Measurements from ENCODE around the gene CCR3. TPM values are rescaled to one million over a fixed set of nuclear protein-coding genes. Genes with fewer than 3 reads are reported as not detected.

Gene CCR3
- total RNA-seq, 1 donor from 2014 or later, result not detected

DNA sequence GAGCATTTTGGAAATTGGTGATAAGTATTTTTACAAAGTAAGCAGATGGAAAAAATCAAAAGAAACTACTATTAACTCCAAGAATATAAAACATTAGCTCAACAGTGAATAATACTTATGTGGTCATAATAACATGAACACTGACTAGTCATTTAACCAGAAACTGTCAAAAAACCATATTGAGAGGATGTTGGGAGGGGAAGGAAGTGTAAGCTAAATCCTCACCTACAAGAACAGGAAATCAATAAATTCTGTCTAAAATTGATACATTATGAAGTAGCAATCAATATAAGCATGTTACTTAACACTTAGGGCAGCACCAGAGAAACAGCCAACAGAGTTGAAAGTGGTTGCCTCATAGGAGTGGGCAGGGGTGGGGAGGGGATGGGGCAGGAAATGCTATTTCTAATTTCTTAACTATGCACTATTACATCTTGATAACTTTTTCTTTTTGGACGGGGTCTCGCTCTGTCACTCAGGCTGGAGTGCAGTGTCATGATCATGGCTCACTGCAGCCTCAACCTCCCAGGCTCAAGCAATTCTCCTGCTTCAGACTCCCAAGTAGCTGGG, 41.7 kb downstream of the CCR3 start:
- no peak for TF ChIP-seq CTCF (IDR thresholded peaks at IDR 0.05; ENCODE audit: unreplicated experiment)
- H3K4me1 Mint-ChIP-seq (ENCODE audit: unreplicated experiment), result no peaks in the 10 kb centered on the region
- H3K27ac Mint-ChIP-seq (ENCODE audit: unreplicated experiment), result no peak overlapping the region
- H3K4me3 Mint-ChIP-seq (ENCODE audit: unreplicated experiment), result no peak overlapping the region
- no peaks in the 10 kb centered on the region for H3K36me3 Mint-ChIP-seq (ENCODE audit: low read depth, unreplicated experiment)
- no peak for DNase-seq (ENCODE audit: low spot score)
- peaks cover 5% of the 10 kb centered on the region for H3K9me3 Mint-ChIP-seq (ENCODE audit: unreplicated experiment)
- H3K27me3 Mint-ChIP-seq (ENCODE audit: unreplicated experiment), result no peaks in the 10 kb centered on the region

DNA sequence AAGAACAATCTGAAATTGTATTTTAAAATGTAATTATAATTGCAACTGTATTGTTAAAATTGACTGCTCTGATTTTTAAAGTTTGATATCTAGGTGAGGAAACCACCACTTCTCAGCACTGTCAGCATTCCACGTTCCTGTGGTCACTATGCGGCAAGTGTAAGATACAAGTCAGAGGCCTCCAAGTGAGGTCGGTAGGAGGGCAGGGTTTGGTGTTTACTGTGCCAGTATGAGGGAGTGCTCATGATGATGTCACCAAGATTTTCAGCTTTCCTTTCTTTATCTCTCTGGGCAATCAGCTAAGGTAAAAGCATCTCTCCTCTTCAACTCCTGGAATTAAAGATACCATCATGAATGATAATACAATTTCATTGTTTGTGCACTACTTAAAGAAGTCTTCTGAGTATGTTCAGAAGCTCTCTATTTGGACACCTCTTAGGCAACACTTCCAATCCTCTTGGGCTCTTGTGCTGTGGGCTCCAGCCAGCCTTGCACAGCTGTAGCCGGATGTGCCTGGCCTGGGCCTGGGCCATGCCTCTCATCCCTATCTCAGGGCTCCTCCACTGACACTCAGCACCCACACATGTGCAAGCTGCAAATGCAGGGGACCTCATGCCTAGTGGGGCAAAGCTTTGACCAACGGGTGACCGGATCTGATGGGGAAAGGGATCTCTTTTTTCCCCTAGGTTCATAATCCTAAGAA, 42.9 kb downstream of the CCR3 start:
- no peak overlapping the region for H3K4me3 Mint-ChIP-seq (ENCODE audit: unreplicated experiment)
- no peaks in the 10 kb centered on the region for H3K9me3 Mint-ChIP-seq (ENCODE audit: unreplicated experiment)
- no peak for TF ChIP-seq CTCF (IDR thresholded peaks at IDR 0.05; ENCODE audit: unreplicated experiment)
- no peaks in the 10 kb centered on the region for H3K4me1 Mint-ChIP-seq (ENCODE audit: unreplicated experiment)
- H3K36me3 Mint-ChIP-seq (ENCODE audit: low read depth, unreplicated experiment), result no peaks in the 10 kb centered on the region
- no peak overlapping the region for H3K27ac Mint-ChIP-seq (ENCODE audit: unreplicated experiment)
- H3K27me3 Mint-ChIP-seq (ENCODE audit: unreplicated experiment), result no peaks in the 10 kb centered on the region
- DNase-seq (ENCODE audit: low spot score), result no peak

DNA sequence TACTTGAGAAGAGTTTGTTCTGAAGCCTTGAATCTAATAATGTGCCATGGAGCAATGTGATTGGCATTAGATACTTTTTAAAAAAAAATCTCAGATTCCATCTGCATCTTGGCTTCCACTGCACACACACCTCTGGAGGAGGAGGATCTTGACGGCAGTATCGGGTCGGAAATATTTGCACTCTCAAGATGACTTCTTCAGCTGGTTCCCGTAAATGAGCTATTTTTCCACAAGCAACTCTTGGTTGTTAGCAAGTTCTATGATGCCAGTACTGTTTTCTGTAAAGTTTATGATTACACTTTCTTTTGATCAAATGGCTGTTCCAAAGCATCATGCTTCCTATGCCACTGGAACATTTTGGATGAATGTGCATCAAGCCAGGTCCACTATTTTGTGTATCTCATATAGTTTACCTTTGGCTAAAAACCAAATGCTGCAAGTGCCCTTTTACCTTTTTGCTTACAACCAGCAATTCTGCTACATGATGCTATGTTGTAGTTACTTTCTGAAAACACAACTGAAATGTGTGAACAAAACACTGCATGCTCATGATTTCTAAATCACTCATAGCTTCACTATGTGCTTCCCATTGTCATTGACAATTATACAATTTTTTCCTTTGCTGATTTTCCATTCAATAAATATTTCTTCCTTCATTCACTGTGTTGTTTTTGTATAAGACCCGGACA, 43.8 kb downstream of the CCR3 start:
- Mint-ChIP-seq H3K27me3 (ENCODE audit: unreplicated experiment) (no peaks in the 10 kb centered on the region), H3K27ac (ENCODE audit: unreplicated experiment) (no peak overlapping the region), H3K4me3 (ENCODE audit: unreplicated experiment) (no peak overlapping the region), H3K4me1 (ENCODE audit: unreplicated experiment) (no peaks in the 10 kb centered on the region), H3K9me3 (ENCODE audit: unreplicated experiment) (no peaks in the 10 kb centered on the region), H3K36me3 (ENCODE audit: low read depth, unreplicated experiment) (no peaks in the 10 kb centered on the region)
- TF ChIP-seq CTCF (IDR thresholded peaks at IDR 0.05; ENCODE audit: unreplicated experiment), result no peak
- no peak for DNase-seq (ENCODE audit: low spot score)

GRCh38 chr3:46286947-46287565, 44.8 kb downstream of the CCR3 start:
- H3K27ac Mint-ChIP-seq (ENCODE audit: unreplicated experiment), result no peak overlapping the region
- no peaks in the 10 kb centered on the region for H3K9me3 Mint-ChIP-seq (ENCODE audit: unreplicated experiment)
- H3K36me3 Mint-ChIP-seq (ENCODE audit: low read depth, unreplicated experiment), result no peaks in the 10 kb centered on the region
- no peak overlapping the region for H3K4me3 Mint-ChIP-seq (ENCODE audit: unreplicated experiment)
- no peaks in the 10 kb centered on the region for H3K27me3 Mint-ChIP-seq (ENCODE audit: unreplicated experiment)
- no peak for DNase-seq (ENCODE audit: low spot score)
- no peaks in the 10 kb centered on the region for H3K4me1 Mint-ChIP-seq (ENCODE audit: unreplicated experiment)
- TF ChIP-seq CTCF (IDR thresholded peaks at IDR 0.05; ENCODE audit: unreplicated experiment), result no peak
